A549 (cell line): Measurements from ENCODE around the gene SLC41A1. TPM values are rescaled to one million over a fixed set of nuclear protein-coding genes. Genes with fewer than 3 reads are reported as not detected.

ENCODE experiments used
- ATAC-seq, 2 experiments: fragments of 200-7000 bp in 1 of 2; fragments of >200 bp in 1 of 2; cut with Nextera tagmentation in 1 of 2; cut with Tn5 transposase in 1 of 2; 3 replicates each; pipeline versions ENCODE4 v1.8.0 to v1.9.1; 2018 to 2020; ENCODE audit warnings: mild to moderate bottlenecking in 1 of 2, moderate library complexity in 1 of 2
- CTCF ChIA-PET: fragments of 300-600 bp; sonication (Branson Sonifier 250); formaldehyde crosslinking; extraction: SDS; loops from one replicate; lab custom pipeline; 2021; ENCODE audit warnings: antibody characterized with exemption, inconsistent platforms; lab: Yijun Ruan, JAX
- POLR2A ChIA-PET: fragments of 350-600 bp; formaldehyde crosslinking; extraction: SDS; loops from one replicate; lab custom pipeline; 2021; ENCODE audit warnings: antibody characterized with exemption, inconsistent platforms; lab: Yijun Ruan, JAX
- DNase-seq, 2 experiments: peaks; one replicate each; pipeline versions ENCODE4 v3.0.0 to v3.0.0-alpha.2; 2011 to 2016; ENCODE audit warnings: low read depth in 1 of 2, low spot score in 1 of 2
- FAIRE-seq: peaks from 2 replicates; lab custom pipeline; 2011; peaks lifted over from hg19 to GRCh38; lab: Jason Lieb, UNC
- H3K27ac ChIP-seq, 2 experiments: fragments of >200 bp; sonication (Bioruptor Twin); formaldehyde crosslinking; 3 replicates each; pipeline ENCODE4 v1.5.1; 2016 to 2017
- H3K4me1 ChIP-seq: fragments of >200 bp; sonication (Bioruptor Twin); formaldehyde crosslinking; 3 replicates; pipeline ENCODE4 v1.6.1; 2016
- H3K4me2 ChIP-seq: fragments of >200 bp; sonication (Bioruptor Twin); formaldehyde crosslinking; 3 replicates; pipeline ENCODE4 v1.6.1; 2016
- H3K4me3 ChIP-seq: fragments of >200 bp; sonication (Bioruptor Twin); formaldehyde crosslinking; 3 replicates; pipeline ENCODE4 v1.5.1; 2016
- H3K9me3 ChIP-seq: fragments of >200 bp; sonication (Bioruptor Twin); formaldehyde crosslinking; 3 replicates; pipeline ENCODE4 v1.6.1; 2016
- BHLHE40 ChIP-seq: IDR thresholded peaks from 2 replicates; pipeline ENCODE4 v1.6.1; 2012; ENCODE audit warnings: low read depth, low read length, inconsistent platforms
- CBX2 ChIP-seq: fragments of 200-600 bp; sonication (generic); IDR thresholded peaks from 2 replicates; pipeline ENCODE4 v1.6.1; 2016; ENCODE audit warnings: low read depth, mild to moderate bottlenecking, borderline replicate concordance
- CHD2 ChIP-seq: fragments of 150-350 bp; IDR thresholded peaks from 2 replicates; pipeline ENCODE4 v1.6.1; 2014; ENCODE audit warnings: low read length; ENCODE audit not compliant: partially characterized antibody
- FOSL2 ChIP-seq, 2 experiments: fragments of 450-650 bp in 1 of 2; fragments of >200 bp in 1 of 2; sonication (Bioruptor Twin) in 1 of 2; formaldehyde crosslinking; IDR thresholded peaks; 2 replicates each; pipeline versions ENCODE4 v1.5.0 to v1.6.1; 2016 to 2020; ENCODE audit warnings: mild to moderate bottlenecking in 1 of 2, moderate library complexity in 1 of 2
- GATA3 ChIP-seq: IDR thresholded peaks from 2 replicates; pipeline ENCODE4 v1.6.1; 2012; ENCODE audit warnings: borderline replicate concordance
- HDAC2 ChIP-seq: fragments of 200-600 bp; sonication (generic); IDR thresholded peaks from 2 replicates; pipeline ENCODE4 v1.6.1; 2016
- JUN ChIP-seq, 2 experiments: fragments of >200 bp; sonication (Bioruptor Twin); formaldehyde crosslinking; IDR thresholded peaks; 2 replicates in 1 of 2; 3 replicates in 1 of 2; pipeline ENCODE4 v1.6.1; 2016 to 2017
- MYC ChIP-seq: IDR thresholded peaks from 2 replicates; pipeline ENCODE4 v1.6.1; 2012; ENCODE audit warnings: mild to moderate bottlenecking, inconsistent platforms, low read length, improper control_type of control experiment, borderline replicate concordance
- NR3C1 ChIP-seq: fragments of >200 bp; sonication (Bioruptor Twin); formaldehyde crosslinking; IDR thresholded peaks from 3 replicates; pipeline ENCODE4 v1.6.1; 2017
- POLR2A ChIP-seq: IDR thresholded peaks from 2 replicates; pipeline ENCODE4 v1.6.1; 2012; ENCODE audit warnings: mild to moderate bottlenecking, low read length
- RNF2 ChIP-seq: fragments of 200-600 bp; sonication (generic); IDR thresholded peaks from 2 replicates; pipeline ENCODE4 v1.6.1; 2016; ENCODE audit warnings: low read depth, mild to moderate bottlenecking, antibody characterized with exemption, moderate library complexity, borderline replicate concordance
- SREBF2 ChIP-seq: fragments of 450-650 bp; IDR thresholded peaks from 2 replicates; pipeline ENCODE4 v1.6.1; 2014; ENCODE audit warnings: mild to moderate bottlenecking, moderate library complexity
- TFCP2L1 ChIP-seq: fragments of 250-450 bp; sonication (Bioruptor Pico); IDR thresholded peaks from 2 replicates; pipeline ENCODE4 v1.5.0; 2021; ENCODE audit warnings: mild to moderate bottlenecking
- ZSCAN20 ChIP-seq: fragments of 250-450 bp; sonication (Bioruptor Pico); IDR thresholded peaks from 2 replicates; pipeline ENCODE4 v1.8.0; 2022; ENCODE audit warnings: mild to moderate bottlenecking, moderate library complexity
- WGBS: methylation state at CpG from one replicate; pipeline ENCODE4 v1.1.6; 2017; ENCODE audit errors: missing lambda C conversion rate; 5-methylcytosine and 5-hydroxymethylcytosine counted together
- polyA plus RNA-seq, 4 experiments: library from polyadenylated mRNA; depleted of rRNA in 3 of 4; stranded (reverse); fragments of >200 nt; fragmentation: RNase III in 1 of 4; extraction: RNeasy Plus Mini Kit Qiagen cat#74134 plus additional on column Dnase treatment in 1 of 4; gene quantifications; 2 replicates in 3 of 4; 3 replicates in 1 of 4; pipeline ENCODE4 v1.2.3, GENCODE V29; 2011 to 2017
- TF ChIP-seq, protein P1 (sequence below): fragments of 250-450 bp; sonication (Bioruptor Pico); IDR thresholded peaks from 2 replicates; pipeline ENCODE4 v1.5.0; 2020; ENCODE audit warnings: low read depth, mild to moderate bottlenecking, moderate library complexity
- TF ChIP-seq, protein P2 (sequence below): IDR thresholded peaks from 2 replicates; pipeline ENCODE4 v1.6.1; 2012; ENCODE audit warnings: low read depth, borderline replicate concordance
- TF ChIP-seq, protein P3 (sequence below): fragments of 450-650 bp; IDR thresholded peaks from 2 replicates; pipeline ENCODE4 v1.6.1; 2014; ENCODE audit warnings: antibody characterized with exemption
- TF ChIP-seq, protein P4 (sequence below): IDR thresholded peaks from 2 replicates; pipeline ENCODE4 v1.6.1; 2012

Gene SLC41A1
- polyA plus RNA-seq, 2 of the 4 experiments (the other 2 are of a cell fraction): 25.6 to 26.0 TPM

DNA sequence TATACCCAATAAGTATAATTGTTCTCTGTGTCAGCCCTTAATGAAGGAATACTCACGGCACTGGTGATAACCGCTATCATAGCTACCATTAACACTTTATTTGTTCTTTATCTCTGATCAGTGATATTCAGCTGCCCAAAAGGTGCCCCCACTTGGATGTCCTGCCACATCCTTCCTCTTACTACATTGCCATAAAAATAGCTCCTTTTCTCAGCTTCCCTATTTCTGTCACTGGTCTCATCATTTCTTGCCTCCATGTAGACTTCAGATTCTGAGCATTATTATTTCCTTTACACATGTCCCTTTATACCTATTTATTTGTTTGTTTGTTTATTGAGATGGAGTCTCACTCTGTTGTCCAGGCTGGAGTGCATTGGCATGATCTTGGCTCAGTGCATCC lies 35.0 kb downstream of the SLC41A1 start:
- ATAC-seq (no peak), FAIRE-seq (no peak), DNase-seq (no peak)
- no peak overlapping the region for H3K4me2 ChIP-seq
- no peaks in the 10 kb centered on the region for H3K9me3 ChIP-seq
- no peak overlapping the region for H3K4me3 ChIP-seq
- WGBS: 85% methylated on average over 2 of the region's 2 CpGs
- TF ChIP-seq, protein P1, sequence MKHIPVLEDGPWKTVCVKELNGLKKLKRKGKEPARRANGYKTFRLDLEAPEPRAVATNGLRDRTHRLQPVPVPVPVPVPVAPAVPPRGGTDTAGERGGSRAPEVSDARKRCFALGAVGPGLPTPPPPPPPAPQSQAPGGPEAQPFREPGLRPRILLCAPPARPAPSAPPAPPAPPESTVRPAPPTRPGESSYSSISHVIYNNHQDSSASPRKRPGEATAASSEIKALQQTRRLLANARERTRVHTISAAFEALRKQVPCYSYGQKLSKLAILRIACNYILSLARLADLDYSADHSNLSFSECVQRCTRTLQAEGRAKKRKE (CRISPR knock-in tag): no peak
- TF ChIP-seq ZSCAN20 (CRISPR knock-in tag) (no peak), POLR2A (no peak)
- TF ChIP-seq, all 56 proteins: peak for 0
- Histone ChIP-seq H3K4me1 (peaks cover 9% of the 10 kb centered on the region; the same call in 1 of the 3 replicates), H3K27ac (no peak overlapping the region)
- ChIA-PET CTCF (interaction anchor here (1.6 to 2.3 kb wide), 3 partner anchors 14 to 199 kb away, joined by 5 to 9 read pairs (median 9); no protein-coding TSS in a partner anchor), POLR2A (no interaction called here)

DNA sequence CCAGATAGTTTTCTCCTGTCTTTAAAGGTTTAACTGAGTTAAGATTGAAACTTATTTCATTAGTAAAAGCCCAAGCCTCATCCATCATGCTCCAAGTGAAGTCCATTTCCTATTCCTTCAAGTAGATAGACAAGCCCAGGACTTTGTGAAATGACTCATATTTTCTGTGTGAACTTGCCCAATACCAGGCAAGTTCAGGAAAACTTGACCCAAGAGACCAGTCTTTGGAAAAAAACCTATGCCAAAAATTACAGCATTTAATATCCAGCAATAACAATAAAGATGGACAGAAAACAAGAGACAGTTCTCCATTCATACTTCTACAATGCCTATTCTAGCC lies 37.3 kb downstream of the SLC41A1 start:
- DNase-seq: peak in 1 of 2 experiments; percentile 17
- Histone ChIP-seq H3K4me3 (peak overlapping the region; percentile 64), H3K27ac (peak overlapping the region in 1 of 2 experiments; percentile 88; a peak in 3 of 6 replicates), H3K4me2 (peak overlapping the region; percentile 75), H3K9me3 (no peaks in the 10 kb centered on the region), H3K4me1 (peaks cover 9% of the 10 kb centered on the region; the same call in 1 of the 3 replicates)
- peak in 1 of 2 experiments; percentile 52; a peak in 3 of 6 replicates for ATAC-seq
- no peak for FAIRE-seq
- TF ChIP-seq RNF2 (no peak), FOSL2 (IDR thresholded peaks at IDR 0.05) (no peak), FOSL2 (CRISPR knock-in tag; IDR thresholded peaks at IDR 0.05) (peak; percentile 27; the same call in 1 of the 2 replicates)
- CTCF ChIA-PET: interaction anchor here (0.5 to 1.8 kb wide), 5 partner anchors 12 to 1260 kb away, joined by 3 to 5 read pairs (median 4); no protein-coding TSS in a partner anchor
- POLR2A ChIA-PET: no interaction called here

DNA sequence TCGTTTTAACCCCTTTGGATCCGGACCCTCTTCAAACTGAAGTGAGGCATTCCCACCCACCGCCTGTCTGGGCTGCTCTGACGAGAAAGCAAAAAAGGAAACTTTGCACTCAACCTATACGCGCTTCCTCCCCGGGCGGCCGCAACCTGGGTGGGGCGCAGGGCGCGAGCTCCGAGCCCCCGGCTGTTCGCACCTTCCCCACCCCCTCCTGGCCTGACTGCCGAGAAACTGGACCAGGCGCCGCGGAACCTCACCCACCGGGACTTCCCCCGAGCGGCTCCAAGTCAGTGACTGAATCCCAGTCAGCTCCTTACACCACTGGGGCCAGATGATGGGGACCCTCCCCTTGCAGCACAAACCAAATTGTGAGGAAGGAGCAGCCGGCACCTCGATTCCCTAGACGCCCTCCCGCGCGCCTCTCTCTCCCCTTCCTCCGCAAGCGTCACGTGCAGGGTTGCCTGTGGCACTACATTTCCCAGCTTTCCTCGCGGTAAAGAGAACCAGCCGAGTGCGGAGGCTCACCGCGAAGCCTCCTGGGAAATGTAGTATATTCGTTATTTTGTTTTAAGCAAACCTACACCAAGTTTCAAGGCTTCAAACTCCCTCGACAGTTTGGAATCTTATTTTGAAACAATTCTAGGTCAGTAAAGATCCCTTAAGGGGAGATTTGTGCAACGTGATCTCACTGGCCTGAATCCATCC lies 37.8 kb downstream of the SLC41A1 start, which contains the start of gene RAB29:
RAB29 (minus strand) TSS at position 468 of the 702 bp plus-strand sequence. CDS start 526 bp downstream, outside the sequence.
- CTCF ChIA-PET: interaction anchor here (0.5 to 4.7 kb wide), 6 partner anchors 17 to 1259 kb away, joined by 3 to 27 read pairs (median 4); no protein-coding TSS in a partner anchor
- under 1% methylated on average over 23 of the region's 40 CpGs for WGBS
- no peak for TF ChIP-seq GATA3
- 0 out of 2 replicates have a peak, but pooled peaks have one; percentile 37 for TF ChIP-seq MYC
- peak; percentile 12 for TF ChIP-seq CHD2
- TF ChIP-seq HDAC2: no peak
- TF ChIP-seq NR3C1: no peak
- TF ChIP-seq, protein P2, sequence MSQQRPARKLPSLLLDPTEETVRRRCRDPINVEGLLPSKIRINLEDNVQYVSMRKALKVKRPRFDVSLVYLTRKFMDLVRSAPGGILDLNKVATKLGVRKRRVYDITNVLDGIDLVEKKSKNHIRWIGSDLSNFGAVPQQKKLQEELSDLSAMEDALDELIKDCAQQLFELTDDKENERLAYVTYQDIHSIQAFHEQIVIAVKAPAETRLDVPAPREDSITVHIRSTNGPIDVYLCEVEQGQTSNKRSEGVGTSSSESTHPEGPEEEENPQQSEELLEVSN: peak; percentile 53; the same call in 1 of the 2 replicates
- peak; percentile 65; the same call in 1 of the 2 replicates for TF ChIP-seq RNF2
- TF ChIP-seq, protein P3, sequence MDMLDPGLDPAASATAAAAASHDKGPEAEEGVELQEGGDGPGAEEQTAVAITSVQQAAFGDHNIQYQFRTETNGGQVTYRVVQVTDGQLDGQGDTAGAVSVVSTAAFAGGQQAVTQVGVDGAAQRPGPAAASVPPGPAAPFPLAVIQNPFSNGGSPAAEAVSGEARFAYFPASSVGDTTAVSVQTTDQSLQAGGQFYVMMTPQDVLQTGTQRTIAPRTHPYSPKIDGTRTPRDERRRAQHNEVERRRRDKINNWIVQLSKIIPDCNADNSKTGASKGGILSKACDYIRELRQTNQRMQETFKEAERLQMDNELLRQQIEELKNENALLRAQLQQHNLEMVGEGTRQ: peak; percentile 93
- 0 out of 5 replicates have a peak, but pooled peaks of 1 of the 2 experiments have one; percentile 45 for TF ChIP-seq JUN (IDR thresholded peaks at IDR 0.05)
- TF ChIP-seq BHLHE40: peak; percentile 91
- TF ChIP-seq CBX2: no peak
- TF ChIP-seq SREBF2: no peak
- TF ChIP-seq TFCP2L1 (CRISPR knock-in tag): no peak
- TF ChIP-seq, protein P4, sequence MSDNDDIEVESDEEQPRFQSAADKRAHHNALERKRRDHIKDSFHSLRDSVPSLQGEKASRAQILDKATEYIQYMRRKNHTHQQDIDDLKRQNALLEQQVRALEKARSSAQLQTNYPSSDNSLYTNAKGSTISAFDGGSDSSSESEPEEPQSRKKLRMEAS: peak; percentile 87
- peak within 1 kb of the TSS; percentile 75 for H3K4me2 ChIP-seq
- peaks cover 9% of the 10 kb centered on the region; the same call in 1 of the 3 replicates for H3K4me1 ChIP-seq
- peak within 1 kb of the TSS; percentile 64 for H3K4me3 ChIP-seq
- FAIRE-seq (no peak), ATAC-seq (peak; percentile 97 to 99), DNase-seq (peak; percentile 69 to 74)
- no peaks in the 10 kb centered on the region for H3K9me3 ChIP-seq
- peak within 1 kb of the TSS; percentile 70 to 88 for H3K27ac ChIP-seq
- POLR2A ChIA-PET: no interaction called here
